Activated CD8-positive, alpha-beta memory T cell treated with anti-CD3 and anti-CD28 coated beads for 4 hours (primary cell): ENCODE data around the gene CHCHD3.

Experiments
- DNase-seq, 2 donors: peaks; one replicate each; pipeline ENCODE4 v3.0.0-alpha.2; 2020; ENCODE audit warnings: low read depth in 2 of 2

The CHCHD3 gene

GRCh38 chr7:133081599-133082389 lies at the start of gene CHCHD3:
Gene CHCHD3 (minus strand): TSS chr7:133082090. CDS start chr7:133081937, 153 bp downstream.
- DNase-seq: peak; percentile 94 to 95

GRCh38 chr7:133130166-133130565 lies 48.3 kb upstream of the CHCHD3 start:
- no peak for DNase-seq

- no peak for DNase-seq
Measured at GRCh38 chr7:133126422-133126821, 44.5 kb upstream of the CHCHD3 start.

- no peak for DNase-seq
Measured at GRCh38 chr7:133124974-133125373, 43.1 kb upstream of the CHCHD3 start.

GRCh38 chr7:133121175-133121844 lies 39.4 kb upstream of the CHCHD3 start:
- DNase-seq: no peak

GRCh38 chr7:133119067-133119466 lies 37.2 kb upstream of the CHCHD3 start:
- DNase-seq: no peak

GRCh38 chr7:133118261-133118660 lies 36.4 kb upstream of the CHCHD3 start:
- DNase-seq: no peak

- no peak for DNase-seq
Measured at GRCh38 chr7:133117452-133117851, 35.6 kb upstream of the CHCHD3 start.

GRCh38 chr7:133115596-133115995 lies 33.7 kb upstream of the CHCHD3 start:
- no peak for DNase-seq

GRCh38 chr7:133114519-133114918 lies 32.6 kb upstream of the CHCHD3 start:
- no peak for DNase-seq

- DNase-seq: no peak
Measured at GRCh38 chr7:133112976-133113375, 31.1 kb upstream of the CHCHD3 start.

GRCh38 chr7:133112335-133112734 lies 30.4 kb upstream of the CHCHD3 start:
- DNase-seq: no peak

GRCh38 chr7:133110312-133110711 lies 28.4 kb upstream of the CHCHD3 start:
- DNase-seq: no peak

- DNase-seq: no peak
Measured at GRCh38 chr7:133109816-133110215, 27.9 kb upstream of the CHCHD3 start.

GRCh38 chr7:133108023-133108422 lies 26.1 kb upstream of the CHCHD3 start:
- no peak for DNase-seq

- no peak for DNase-seq
Measured at GRCh38 chr7:133102276-133103060, 20.6 kb upstream of the CHCHD3 start.

- no peak for DNase-seq
Measured at GRCh38 chr7:133099633-133100286, 17.9 kb upstream of the CHCHD3 start.

- DNase-seq: no peak
Measured at GRCh38 chr7:133095119-133095671, 13.3 kb upstream of the CHCHD3 start.

GRCh38 chr7:133091943-133092464 lies 10.1 kb upstream of the CHCHD3 start:
- no peak for DNase-seq

- DNase-seq: no peak
Measured at GRCh38 chr7:133082390-133082766, 488 bp upstream of the CHCHD3 start.

- DNase-seq: no peak
Measured at GRCh38 chr7:133081119-133081598, 731 bp downstream of the CHCHD3 start.
